ENCODE data around the gene DNAH14. TPM values are rescaled to one million over a fixed set of nuclear protein-coding genes. Genes with fewer than 3 reads are reported as not detected.
"Not testable (repeated sequence)": the region's sequence is repeated elsewhere in the genome, so short reads cannot be mapped to it uniquely, and the experiment has no call there.

DNAH14 gene
- total and polyA plus RNA-seq, 2 of the 13 experiments (the other 11 are each of a cell fraction or from before 2014, with no cell fraction given) = 4.5 to 27.5 TPM

DNA sequence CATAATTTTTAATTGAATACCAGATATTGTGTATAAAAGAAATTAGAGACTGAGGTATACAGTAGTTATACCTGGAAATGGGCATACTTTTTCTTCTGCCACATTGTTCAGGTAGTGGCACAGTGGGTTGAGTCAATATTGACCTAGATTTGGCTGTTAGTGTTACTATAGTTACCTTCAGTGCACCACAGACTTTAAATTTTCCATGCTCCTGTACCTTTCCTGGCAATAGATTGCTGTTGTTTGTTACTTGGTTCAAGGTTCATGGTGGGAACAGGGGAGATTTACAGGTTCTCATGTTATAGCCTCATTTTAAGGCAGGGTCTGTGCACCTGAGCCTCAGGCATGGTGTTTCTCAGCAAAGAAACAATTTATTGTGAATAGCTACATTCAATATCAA lies 279.7 kb downstream of the DNAH14 start (continued):
- TF ChIP-seq SP4 (CRISPR knock-in tag; IDR thresholded peaks at IDR 0.05) = no peak

- POLR2A ChIA-PET; intact Hi-C loops (cut with micrococcal nuclease; ENCODE audit: unreplicated experiment); in situ Hi-C loops (cut with HindIII; ENCODE audit: extremely low pct_ligation_motif_present, low pct_unique_long_range_greater_than_20kb): not testable (repeated sequence)
Measured at GRCh38 chr1:225210180-225210579, 280.7 kb downstream of the DNAH14 start.

GRCh38 chr1:225211694-225212442 lies 282.4 kb downstream of the DNAH14 start:
- H2AFZ ChIP-seq (ENCODE audit: low read length); H4K20me1 ChIP-seq (ENCODE audit: insufficient read depth, low read length); H3K4me2 ChIP-seq (ENCODE audit: low read depth, low read length); H3K4me3 ChIP-seq (replicated peaks in 1 of 3; ENCODE audit: insufficient read depth in 1 of 3, low read depth in 2 of 3, low read length in 3 of 3); BruUV-seq (replicated peaks); intact Hi-C loops (cut with micrococcal nuclease; ENCODE audit: unreplicated experiment); H3K9me3 ChIP-seq (ENCODE audit: low read length); H3K9ac ChIP-seq (ENCODE audit: insufficient read depth, low read depth, low read length); FAIRE-seq; H3K27ac ChIP-seq (ENCODE audit: extremely low read length, insufficient read depth, low read length); H3K79me2 ChIP-seq (ENCODE audit: insufficient read depth, low read length); POLR2A ChIA-PET; DNase-seq (ENCODE audit: low spot score); in situ Hi-C loops (cut with HindIII; ENCODE audit: extremely low pct_ligation_motif_present, low pct_unique_long_range_greater_than_20kb); ATAC-seq; H3K36me3 ChIP-seq (replicated peaks in 1 of 2; ENCODE audit: control insufficient read depth in 1 of 2, insufficient read depth in 2 of 2, low read length in 2 of 2); CTCF ChIA-PET (ENCODE audit: low intra/inter-chr PET ratio, low total read pairs); H3K27me3 ChIP-seq (ENCODE audit: control insufficient read depth in 1 of 2, insufficient read depth in 2 of 2, low read length in 2 of 2): not testable (repeated sequence)
- H3K4me1 ChIP-seq (ENCODE audit: insufficient read depth, low read length) = peaks cover 42% of the 10 kb centered on the region
- 83% methylated on average over 5 of the region's 5 CpGs for WGBS (ENCODE audit: low lambda C conversion rate)

More at GRCh38 chr1:225210180-225210579, 280.7 kb downstream of the DNAH14 start:
- peak overlapping the region; percentile 26; the same call in 1 of the 2 replicates for H3K9ac ChIP-seq (ENCODE audit: insufficient read depth, low read depth, low read length)
- ATAC-seq = peak; percentile 78
- CTCF ChIA-PET (ENCODE audit: low intra/inter-chr PET ratio, low total read pairs); H3K79me2 ChIP-seq (ENCODE audit: insufficient read depth, low read length); H3K9me3 ChIP-seq (ENCODE audit: low read length); FAIRE-seq; BruUV-seq (replicated peaks); H3K36me3 ChIP-seq (replicated peaks in 1 of 2; ENCODE audit: control insufficient read depth in 1 of 2, insufficient read depth in 2 of 2, low read length in 2 of 2); DNase-seq (ENCODE audit: low spot score); H3K27me3 ChIP-seq (ENCODE audit: control insufficient read depth in 1 of 2, insufficient read depth in 2 of 2, low read length in 2 of 2); H3K4me3 ChIP-seq (replicated peaks in 1 of 3; ENCODE audit: insufficient read depth in 1 of 3, low read depth in 2 of 3, low read length in 3 of 3); H4K20me1 ChIP-seq (ENCODE audit: insufficient read depth, low read length); H2AFZ ChIP-seq (ENCODE audit: low read length); TF ChIP-seq FOXA1 (IDR thresholded peaks at IDR 0.05): not testable (repeated sequence)
- H3K4me1 ChIP-seq (ENCODE audit: insufficient read depth, low read length) = peaks cover 42% of the 10 kb centered on the region
- 0 out of 2 replicates have a peak, but pooled peaks have one; percentile 20 for TF ChIP-seq ZNF317 (CRISPR knock-in tag; IDR thresholded peaks at IDR 0.05)
- TF ChIP-seq EHMT2 (IDR thresholded peaks at IDR 0.05; ENCODE audit: borderline replicate concordance, low read depth, low read length) = 0 out of 2 replicates have a peak, but pooled peaks have one; percentile 48
- peak; percentile 71 for TF ChIP-seq FOXA1 (CRISPR knock-in tag; IDR thresholded peaks at IDR 0.05)
- TF ChIP-seq, protein P1, sequence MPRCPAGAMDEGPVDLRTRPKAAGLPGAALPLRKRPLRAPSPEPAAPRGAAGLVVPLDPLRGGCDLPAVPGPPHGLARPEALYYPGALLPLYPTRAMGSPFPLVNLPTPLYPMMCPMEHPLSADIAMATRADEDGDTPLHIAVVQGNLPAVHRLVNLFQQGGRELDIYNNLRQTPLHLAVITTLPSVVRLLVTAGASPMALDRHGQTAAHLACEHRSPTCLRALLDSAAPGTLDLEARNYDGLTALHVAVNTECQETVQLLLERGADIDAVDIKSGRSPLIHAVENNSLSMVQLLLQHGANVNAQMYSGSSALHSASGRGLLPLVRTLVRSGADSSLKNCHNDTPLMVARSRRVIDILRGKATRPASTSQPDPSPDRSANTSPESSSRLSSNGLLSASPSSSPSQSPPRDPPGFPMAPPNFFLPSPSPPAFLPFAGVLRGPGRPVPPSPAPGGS (CRISPR knock-in tag; IDR thresholded peaks at IDR 0.05) = peak; percentile 19; the same call in 1 of the 2 replicates
- TF ChIP-seq FOXA3 (CRISPR knock-in tag; IDR thresholded peaks at IDR 0.05) = peak; percentile 63
- TF ChIP-seq HOMEZ (CRISPR knock-in tag; IDR thresholded peaks at IDR 0.05; ENCODE audit: low read depth) = 0 out of 2 replicates have a peak, but pooled peaks have one; percentile 32
- 0 out of 2 replicates have a peak, but pooled peaks have one; percentile 36 for TF ChIP-seq KDM5B (CRISPR knock-in tag; IDR thresholded peaks at IDR 0.05; ENCODE audit: borderline replicate concordance)
- peak; percentile 24 for TF ChIP-seq ZNF781 (CRISPR knock-in tag; IDR thresholded peaks at IDR 0.05; ENCODE audit: borderline replicate concordance, not compliant biosample characterization)
- peak; percentile 46; the same call in 1 of the 2 replicates for TF ChIP-seq POGZ (CRISPR knock-in tag; IDR thresholded peaks at IDR 0.05)
- TF ChIP-seq ZBTB38 (CRISPR knock-in tag; IDR thresholded peaks at IDR 0.05) = 0 out of 2 replicates have a peak, but pooled peaks have one; percentile 26
- 58% methylated on average over 2 of the region's 3 CpGs for WGBS (ENCODE audit: low lambda C conversion rate)
- H3K4me2 ChIP-seq (ENCODE audit: low read depth, low read length) = peak overlapping the region; percentile 43
- peak overlapping the region; percentile 25 for H3K27ac ChIP-seq (ENCODE audit: extremely low read length, insufficient read depth, low read length)
